B cell (primary cell): Measurements from ENCODE around the gene ADAM17. TPM values are rescaled to one million over a fixed set of nuclear protein-coding genes. Genes with fewer than 3 reads are reported as not detected.

Experiments
- ATAC-seq: fragments of 200-7000 bp; cut with Tn5 transposase; one replicate; pipeline ENCODE4 v1.10.0; 2021; ENCODE audit warnings: low read depth, mild to moderate bottlenecking, moderate number of reproducible peaks, moderate library complexity
- CTCF ChIA-PET: fragments of 350-600 bp; sonication (Branson Sonifier 250); formaldehyde crosslinking; loops from one replicate; lab custom pipeline; 2021; ENCODE audit warnings: antibody characterized with exemption, inconsistent platforms; lab: Charles Lee
- POLR2A ChIA-PET: fragments of 350-600 bp; sonication (Branson Sonifier 250); formaldehyde crosslinking; loops from one replicate; lab custom pipeline; 2021; ENCODE audit warnings: antibody characterized with exemption; lab: Charles Lee
- DNase-seq: peaks from one replicate; pipeline ENCODE4 v3.0.0; 2013
- H2AFZ ChIP-seq: 2 replicates; pipeline ENCODE4 v1.6.1; 2012; ENCODE audit warnings: mild to moderate bottlenecking, low read depth, low read length; ENCODE audit not compliant: insufficient read depth, poor library complexity, severe bottlenecking
- H3K27ac ChIP-seq, 2 donors: 1 replicate in 1 of 2; 2 replicates in 1 of 2; pipeline ENCODE4 v1.5.1; 2012 to 2013; ENCODE audit warnings: low read length in 2 of 2, mild to moderate bottlenecking in 2 of 2, moderate library complexity in 1 of 2
- H3K27me3 ChIP-seq, 4 experiments: fragments of 200-600 bp in 1 of 4; sonication (generic) in 1 of 4; replicated peaks in 1 of 4; 1 replicate in 2 of 4; 2 replicates in 2 of 4; pipeline versions ENCODE4 v1.6.1 to v1.7.0; 2013 to 2016; ENCODE audit warnings: low read length in 3 of 4, mild to moderate bottlenecking in 2 of 4, mixed read lengths in 1 of 4, moderate library complexity in 1 of 4; ENCODE audit not compliant: insufficient read depth in 4 of 4, control insufficient read depth in 3 of 4; ENCODE audit errors: control extremely low read depth in 1 of 4
- H3K36me3 ChIP-seq, 2 experiments: replicated peaks in 1 of 2; 1 replicate in 1 of 2; 2 replicates in 1 of 2; pipeline versions ENCODE4 v1.6.1 to v1.7.1; 2013; ENCODE audit warnings: low read length in 1 of 2; ENCODE audit not compliant: insufficient read depth in 2 of 2, control insufficient read depth in 1 of 2; ENCODE audit errors: control extremely low read depth in 1 of 2, extremely low read depth in 1 of 2
- H3K4me1 ChIP-seq, 2 donors: fragments of 200-600 bp in 1 of 2; sonication (generic) in 1 of 2; 1 replicate in 1 of 2; 2 replicates in 1 of 2; pipeline versions ENCODE4 v1.5.1 to v1.6.1; 2013 to 2017; ENCODE audit warnings: low read length in 2 of 2; ENCODE audit not compliant: control insufficient read depth in 2 of 2, insufficient read depth in 2 of 2
- H3K4me2 ChIP-seq: replicated peaks from 2 replicates; pipeline ENCODE3; 2012; ENCODE audit warnings: mild to moderate bottlenecking, low read depth, low read length; ENCODE audit not compliant: poor library complexity, severe bottlenecking
- H3K4me3 ChIP-seq, 5 experiments: fragments of 200-600 bp in 1 of 5; sonication (generic) in 1 of 5; 1 replicate in 3 of 5; 2 replicates in 2 of 5; pipeline versions ENCODE4 v1.5.1 to v1.7.0; 2011 to 2016; ENCODE audit warnings: low read length in 4 of 5, mild to moderate bottlenecking in 4 of 5, low read depth in 2 of 5, control low read depth in 1 of 5, moderate library complexity in 1 of 5; ENCODE audit not compliant: insufficient read depth in 1 of 5; ENCODE audit errors: control extremely low read depth in 1 of 5, extremely low read depth in 1 of 5
- H3K79me2 ChIP-seq: fragments of 200-600 bp; sonication (generic); one replicate; pipeline ENCODE4 v1.6.0; 2016; ENCODE audit warnings: low read length; ENCODE audit not compliant: control insufficient read depth, insufficient read depth
- H3K9ac ChIP-seq: fragments of 200-600 bp; sonication (generic); 2 replicates; pipeline ENCODE4 v1.6.1; 2017; ENCODE audit warnings: mild to moderate bottlenecking, low read length, moderate library complexity
- H3K9me3 ChIP-seq, 3 donors: one replicate each; pipeline versions ENCODE4 v1.6.1 to v1.7.1; 2013; ENCODE audit warnings: low read length in 2 of 3; ENCODE audit not compliant: control insufficient read depth in 2 of 3, insufficient read depth in 1 of 3; ENCODE audit errors: control extremely low read depth in 1 of 3
- H4K20me1 ChIP-seq: 2 replicates; pipeline ENCODE4 v1.6.0; 2012; ENCODE audit warnings: mild to moderate bottlenecking, low read length; ENCODE audit not compliant: insufficient read depth, control insufficient read depth, poor library complexity, severe bottlenecking
- H3K27ac Mint-ChIP-seq: one replicate; pipeline ENCODE4 v1.8.0; 2021; ENCODE audit warnings: mixed read lengths
- H3K27me3 Mint-ChIP-seq: one replicate; pipeline ENCODE4 v1.8.0; 2021; ENCODE audit warnings: mixed read lengths
- H3K4me1 Mint-ChIP-seq: one replicate; pipeline ENCODE4 v1.8.0; 2021; ENCODE audit warnings: mixed read lengths
- H3K4me3 Mint-ChIP-seq: one replicate; pipeline ENCODE4 v1.8.0; 2021; ENCODE audit warnings: mixed read lengths
- H3K9me3 Mint-ChIP-seq: one replicate; pipeline ENCODE4 v1.8.0; 2022; ENCODE audit warnings: mixed read lengths; ENCODE audit not compliant: insufficient read depth
- EZH2 ChIP-seq: IDR thresholded peaks from 2 replicates; pipeline ENCODE4 v1.6.1; 2012; ENCODE audit warnings: borderline replicate concordance, low read depth, mild to moderate bottlenecking, moderate library complexity, low read length; ENCODE audit not compliant: insufficient read depth, poor library complexity, severe bottlenecking
- WGBS: methylation state at CpG from one replicate; pipeline ENCODE4 v1.1.5; 2013; ENCODE audit warnings: missing lambda C conversion rate; ENCODE audit not compliant: insufficient coverage; 5-methylcytosine and 5-hydroxymethylcytosine counted together
- intact Hi-C: fragments of 100-400 bp; cut with micrococcal nuclease; formaldehyde crosslinking; loops from one replicate; pipeline ENCODE4 v1.10.0; 2022
- polyA plus RNA-seq: library from polyadenylated mRNA; depleted of rRNA; stranded (reverse); fragments of >200 nt; gene quantifications from 2 replicates; pipeline ENCODE4 v1.2.3, GENCODE V29; 2012
- total RNA-seq, 2 donors: library from RNA; stranded (reverse); fragments of 120-200 nt in 1 of 2; gene quantifications; 1 replicate in 1 of 2; 2 replicates in 1 of 2; pipeline versions ENCODE4 v1.2.3 to v1.2.4, GENCODE V29; 2013 to 2022
- TF ChIP-seq, protein P1 (sequence below): fragments of 200-600 bp; IDR thresholded peaks from one replicate; pipeline ENCODE4 v1.8.0; 2022; ENCODE audit warnings: antibody characterized with exemption, mild to moderate bottlenecking

The ADAM17 gene
- total and polyA plus RNA-seq, 2 donors (not counting 1 experiment from before 2014, with no cell fraction given): 13.9 to 57.8 TPM

- Histone ChIP-seq H3K9me3 (peaks cover 8 to 9% (median 8%) of the 10 kb centered on the region in 3 donors), H3K4me3 (peak overlapping the region in 2 of 5 experiments; percentile 12), H3K4me1 (peaks cover 15 to 17% of the 10 kb centered on the region in 2 donors), H3K9ac (peak overlapping the region; percentile 21), H3K27ac (peak overlapping the region; percentile 48 to 54), H3K79me2 (peaks cover 86% of the 10 kb centered on the region), H3K27me3 (no peaks in the 10 kb centered on the region), H3K36me3 (peaks cover 14 to 22% of the 10 kb centered on the region in 2 experiments), H3K4me2 (peak overlapping the region; percentile 36), H2AFZ (no peak overlapping the region), H4K20me1 (peaks cover 17% of the 10 kb centered on the region)
- Mint-ChIP-seq H3K27me3 (no peaks in the 10 kb centered on the region), H3K4me3 (peak overlapping the region; percentile 69), H3K9me3 (peaks cover 10% of the 10 kb centered on the region), H3K27ac (peak overlapping the region; percentile 37), H3K4me1 (peaks cover 28% of the 10 kb centered on the region)
- no peak for ATAC-seq
- no peak for TF ChIP-seq EZH2
- TF ChIP-seq, protein P1, sequence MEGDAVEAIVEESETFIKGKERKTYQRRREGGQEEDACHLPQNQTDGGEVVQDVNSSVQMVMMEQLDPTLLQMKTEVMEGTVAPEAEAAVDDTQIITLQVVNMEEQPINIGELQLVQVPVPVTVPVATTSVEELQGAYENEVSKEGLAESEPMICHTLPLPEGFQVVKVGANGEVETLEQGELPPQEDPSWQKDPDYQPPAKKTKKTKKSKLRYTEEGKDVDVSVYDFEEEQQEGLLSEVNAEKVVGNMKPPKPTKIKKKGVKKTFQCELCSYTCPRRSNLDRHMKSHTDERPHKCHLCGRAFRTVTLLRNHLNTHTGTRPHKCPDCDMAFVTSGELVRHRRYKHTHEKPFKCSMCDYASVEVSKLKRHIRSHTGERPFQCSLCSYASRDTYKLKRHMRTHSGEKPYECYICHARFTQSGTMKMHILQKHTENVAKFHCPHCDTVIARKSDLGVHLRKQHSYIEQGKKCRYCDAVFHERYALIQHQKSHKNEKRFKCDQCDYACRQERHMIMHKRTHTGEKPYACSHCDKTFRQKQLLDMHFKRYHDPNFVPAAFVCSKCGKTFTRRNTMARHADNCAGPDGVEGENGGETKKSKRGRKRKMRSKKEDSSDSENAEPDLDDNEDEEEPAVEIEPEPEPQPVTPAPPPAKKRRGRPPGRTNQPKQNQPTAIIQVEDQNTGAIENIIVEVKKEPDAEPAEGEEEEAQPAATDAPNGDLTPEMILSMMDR: no peak
- WGBS: 55% methylated on average over 4 of the region's 10 CpGs
- POLR2A ChIA-PET: interaction anchor here (0.5 to 1.4 kb wide), 2 partner anchors 34 to 46 kb away, joined by 3 to 6 read pairs; partner anchors contain the start of gene YWHAQ
- CTCF ChIA-PET: interaction anchor here (0.6 kb wide), 1 partner anchor 93 kb away, joined by 6 read pairs; no protein-coding TSS in a partner anchor
- intact Hi-C loops: loop anchor here (5.0 kb wide), 1 partner anchor 36 kb away; the partner anchor contains the start of gene YWHAQ
- DNase-seq: no peak
These were observed 41.1 kb upstream of the ADAM17 start for GRCh38 chr2:9596621-9597311.

DNA sequence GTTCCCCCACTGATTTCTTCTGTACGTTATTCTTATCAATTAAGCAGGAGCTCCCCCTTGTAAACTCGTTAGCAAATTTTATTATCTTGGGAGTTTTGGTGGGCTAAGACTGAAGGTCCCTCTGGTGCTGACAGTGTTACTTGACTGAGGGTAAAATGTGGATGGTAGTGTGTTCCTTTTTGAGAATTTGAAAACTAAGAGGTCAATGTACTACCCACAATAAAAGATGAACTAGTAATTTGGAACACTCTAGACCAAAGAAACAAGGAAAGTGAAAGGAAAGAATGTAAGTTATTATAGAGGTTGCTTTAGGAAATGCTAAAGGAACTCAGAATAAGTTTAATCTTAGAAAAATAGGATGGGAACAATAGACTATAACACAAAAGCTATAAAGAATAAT is 40.1 kb upstream of the ADAM17 start:
- H3K4me1 ChIP-seq: peaks cover 15 to 17% of the 10 kb centered on the region in 2 donors
- H3K9me3 Mint-ChIP-seq: peaks cover 10% of the 10 kb centered on the region
- H3K27ac Mint-ChIP-seq: peak overlapping the region; percentile 46
- H3K4me1 Mint-ChIP-seq: peaks cover 28% of the 10 kb centered on the region
- CTCF ChIA-PET: interaction anchor here (0.6 kb wide), 1 partner anchor 92 kb away, joined by 6 read pairs; no protein-coding TSS in a partner anchor
- peaks cover 13 to 24% of the 10 kb centered on the region in 2 experiments for H3K36me3 ChIP-seq
- WGBS: no CpG with 5 or more reads among the region's 2 CpGs
- ATAC-seq (no peak), DNase-seq (no peak)
- no peak overlapping the region for H2AFZ ChIP-seq
- intact Hi-C loops: loop anchor here (5.0 kb wide), 1 partner anchor 37 kb away; the partner anchor contains the start of gene YWHAQ
- peak overlapping the region; percentile 44 for H3K4me3 Mint-ChIP-seq
- H3K27ac ChIP-seq: no peak overlapping the region
- H3K79me2 ChIP-seq: peaks cover 83% of the 10 kb centered on the region
- no peak overlapping the region for H3K4me2 ChIP-seq
- no peak overlapping the region for H3K9ac ChIP-seq
- no peak overlapping the region for H3K4me3 ChIP-seq
- H3K9me3 ChIP-seq: peaks cover 6 to 8% (median 8%) of the 10 kb centered on the region in 3 donors
- no peaks in the 10 kb centered on the region for H3K27me3 ChIP-seq
- POLR2A ChIA-PET: interaction anchor here (1.4 kb wide), 1 partner anchor 35 kb away, joined by 3 read pairs; the partner anchor contains the start of gene YWHAQ
- H4K20me1 ChIP-seq: peaks cover 20% of the 10 kb centered on the region
- no peaks in the 10 kb centered on the region for H3K27me3 Mint-ChIP-seq
- TF ChIP-seq EZH2: no peak
- TF ChIP-seq, protein P1: no peak
